HG03442 (cell line): ENCODE data around the gene KRT27.

Source experiments
- ATAC-seq: cut with Tn5 transposase; IDR thresholded peaks from one replicate; pipeline ENCODE4 v1.9.1; 2021; ENCODE audit warnings: mild to moderate bottlenecking, moderate library complexity; ENCODE audit not compliant: unreplicated experiment

The KRT27 gene

GRCh38 chr17:40809721-40810421, 27.5 kb upstream of the KRT27 start:
- ATAC-seq = no peak

GRCh38 chr17:40806131-40806530, 23.8 kb upstream of the KRT27 start:
- no peak for ATAC-seq

- ATAC-seq = no peak
Observed at GRCh38 chr17:40803617-40804082, 21.3 kb upstream of the KRT27 start.

DNA sequence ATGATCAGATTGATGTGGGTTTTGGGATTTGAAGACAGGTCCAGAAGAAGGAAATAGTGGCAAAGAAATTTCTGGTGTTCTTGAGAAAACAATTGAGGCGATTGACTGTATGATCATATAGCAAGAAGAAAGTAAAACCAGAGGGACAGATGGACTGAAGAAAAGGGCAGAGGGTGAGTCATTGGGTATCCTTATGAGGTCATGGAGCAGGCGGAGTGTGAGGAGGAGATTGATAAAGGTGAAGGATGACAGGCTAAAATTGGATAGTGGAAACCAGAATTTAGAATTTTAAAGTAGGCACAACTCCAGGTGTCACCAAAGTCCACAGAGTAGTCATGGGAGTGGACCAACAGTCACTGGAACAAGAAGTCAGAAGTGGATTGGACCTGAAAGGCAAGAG, 18.8 kb upstream of the KRT27 start:
- ATAC-seq = no peak

DNA sequence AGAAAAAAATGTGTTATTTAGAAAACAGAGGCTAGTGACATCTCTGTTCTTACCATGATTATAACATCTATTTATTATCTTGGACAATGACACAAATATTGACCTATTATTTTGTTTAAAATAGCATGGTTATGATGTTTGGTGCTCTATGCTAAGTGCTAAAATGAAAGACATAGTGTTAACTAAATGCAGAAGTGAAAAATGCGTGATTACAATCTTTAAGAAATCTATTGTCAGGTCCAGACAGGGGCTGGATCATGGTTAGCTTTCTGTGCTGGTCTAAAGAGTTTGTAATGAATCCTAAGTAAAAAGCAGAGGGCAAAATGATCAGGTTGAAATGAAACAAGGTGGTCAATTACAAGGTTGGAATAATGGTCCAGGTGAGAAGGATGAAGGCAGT, 18.0 kb upstream of the KRT27 start:
- no peak for ATAC-seq

DNA sequence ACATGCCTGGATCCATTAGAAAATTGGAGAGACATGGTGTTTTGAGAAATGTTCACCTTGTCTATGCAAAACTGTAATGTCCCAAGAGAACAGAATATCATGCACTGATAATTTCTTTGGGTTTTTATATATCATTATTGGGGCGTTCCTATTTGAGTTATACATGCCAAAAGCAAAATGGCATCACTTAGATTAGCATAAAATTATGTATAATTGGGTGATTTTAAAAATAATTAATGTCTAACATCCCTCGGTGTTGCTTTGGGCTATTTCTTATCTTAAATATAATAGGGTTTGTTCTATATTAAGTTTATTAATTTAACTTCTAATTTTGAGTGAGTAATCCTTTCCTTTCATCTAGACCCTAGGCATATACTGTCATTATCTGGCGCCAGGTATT, 17.5 kb upstream of the KRT27 start, which contains the start of gene KRT28:
Gene KRT28 (minus strand): TSS at position 101 of the 400 bp plus-strand sequence. CDS start 66 bp downstream, at position 35.
- ATAC-seq = no peak

DNA sequence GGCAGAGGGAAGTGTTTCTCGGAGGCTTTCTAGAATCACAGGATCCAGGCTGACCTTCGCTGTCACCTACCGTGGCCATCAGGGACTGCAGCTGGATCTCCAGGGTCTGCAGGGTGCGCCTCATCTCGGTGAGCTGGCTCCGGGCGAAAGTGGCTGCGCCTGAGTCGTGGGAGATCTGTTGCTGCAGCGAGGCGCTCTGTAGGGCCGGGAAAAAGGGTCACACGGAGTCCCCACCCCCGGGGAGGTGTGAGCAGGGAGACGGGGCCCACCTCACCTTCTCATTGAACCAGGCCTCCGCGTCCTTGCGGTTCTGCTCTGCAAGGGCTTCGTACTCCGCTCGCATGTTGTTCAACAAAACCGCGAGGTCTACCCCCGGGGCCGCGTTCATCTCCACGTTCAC, 14.5 kb upstream of the KRT27 start:
- no peak for ATAC-seq

GRCh38 chr17:40795019-40795667, 12.8 kb upstream of the KRT27 start:
- no peak for ATAC-seq

- no peak for ATAC-seq
Observed at GRCh38 chr17:40794466-40794865, 12.1 kb upstream of the KRT27 start.

DNA sequence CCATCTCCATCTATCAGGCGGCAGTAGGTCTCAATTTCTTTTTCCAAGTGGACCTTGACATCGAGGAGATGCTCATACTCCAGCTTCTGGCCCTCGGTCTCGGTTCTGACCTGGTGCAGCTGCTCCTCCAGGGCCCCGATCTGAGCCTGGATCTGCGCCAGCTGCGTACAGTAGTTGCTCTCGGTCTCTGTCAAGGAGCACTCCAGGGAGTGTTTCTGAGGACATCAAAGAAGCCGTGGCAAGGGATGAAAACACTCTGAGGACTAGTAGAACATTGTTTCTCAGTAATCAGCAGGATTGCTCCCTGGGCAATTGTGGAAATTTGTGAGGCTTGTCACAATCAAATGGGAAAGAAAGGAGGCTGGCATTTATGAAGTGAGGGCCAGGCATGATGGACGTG, 11.5 kb upstream of the KRT27 start:
- no peak for ATAC-seq

- ATAC-seq = no peak
Observed at GRCh38 chr17:40791787-40792436, 9.6 kb upstream of the KRT27 start.

GRCh38 chr17:40791111-40791510, 8.8 kb upstream of the KRT27 start:
- no peak for ATAC-seq

GRCh38 chr17:40779181-40779909, 3.0 kb downstream of the KRT27 start:
- no peak for ATAC-seq

- ATAC-seq = no peak
Observed at GRCh38 chr17:40778461-40778860, 3.9 kb downstream of the KRT27 start.

GRCh38 chr17:40777971-40778370, 4.4 kb downstream of the KRT27 start:
- ATAC-seq = no peak

GRCh38 chr17:40777459-40777858, 4.9 kb downstream of the KRT27 start:
- no peak for ATAC-seq

GRCh38 chr17:40775945-40776344, 6.4 kb downstream of the KRT27 start:
- no peak for ATAC-seq

DNA sequence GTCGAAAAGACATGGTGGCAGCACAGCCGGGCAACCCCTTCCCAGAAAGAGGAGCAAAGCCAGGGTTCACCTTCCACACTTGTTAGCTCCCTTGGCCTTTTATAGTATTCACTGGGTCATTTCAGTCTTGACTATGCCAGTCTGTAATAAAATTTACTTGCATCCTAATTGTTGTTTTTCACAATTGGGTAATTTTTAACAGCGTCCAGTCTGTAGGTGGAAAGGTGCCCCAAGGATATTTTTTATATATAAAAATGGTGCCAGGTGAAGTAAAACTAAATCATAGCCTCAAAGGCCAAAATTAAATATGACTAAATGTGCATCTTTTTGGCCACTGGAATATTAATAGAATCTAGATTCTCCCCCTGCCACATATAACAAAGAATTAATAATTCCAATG, 10.2 kb downstream of the KRT27 start, which contains the start of gene KRT26:
Gene KRT26 (minus strand): TSS at position 101 of the 400 bp plus-strand sequence. CDS start 88 bp downstream, at position 13.
- no peak for ATAC-seq

GRCh38 chr17:40765657-40766056, 16.7 kb downstream of the KRT27 start:
- ATAC-seq = no peak

- ATAC-seq = no peak
Observed at GRCh38 chr17:40763752-40764151, 18.6 kb downstream of the KRT27 start.
